ENCODE data around the gene PIEZO1.

GRCh38 chr16:88774544-88775393 lies 10.3 kb downstream of the PIEZO1 start:
- TF ChIP-seq CTCF (IDR thresholded peaks at IDR 0.05) (no peak), EZH2 (IDR thresholded peaks at IDR 0.05) (no peak), EZH2phosphoT487 (IDR thresholded peaks at IDR 0.05) (no peak)
